Muscle layer of duodenum (tissue), 2 donors: ENCODE data around the gene SRSF8.
"Not testable (repeated sequence)": the region's sequence is repeated elsewhere in the genome, so short reads cannot be mapped to it uniquely, and the experiment has no call there.

Experiments
- H3K27ac ChIP-seq: one replicate; pipeline ENCODE4 v1.7.0; 2013; ENCODE audit warnings: mild to moderate bottlenecking, low read length
- H3K27me3 ChIP-seq: one replicate; pipeline ENCODE4 v1.7.0; 2013; ENCODE audit warnings: low read depth, mild to moderate bottlenecking, control low read depth, low read length
- H3K36me3 ChIP-seq, 2 donors: one replicate each; pipeline ENCODE4 v1.7.0; 2013; ENCODE audit warnings: low read length in 2 of 2, control low read depth in 1 of 2, mild to moderate bottlenecking in 1 of 2; ENCODE audit not compliant: insufficient read depth in 2 of 2, control insufficient read depth in 1 of 2
- H3K4me1 ChIP-seq, 2 donors: one replicate each; pipeline ENCODE4 v1.7.0; 2013; ENCODE audit warnings: low read length in 2 of 2, mild to moderate bottlenecking in 2 of 2, control low read depth in 1 of 2, moderate library complexity in 1 of 2; ENCODE audit not compliant: insufficient read depth in 2 of 2, control insufficient read depth in 1 of 2
- H3K4me3 ChIP-seq, 2 donors: one replicate each; pipeline ENCODE4 v1.7.0; 2013; ENCODE audit warnings: low read length in 2 of 2, low read depth in 1 of 2, mild to moderate bottlenecking in 1 of 2
- H3K9me3 ChIP-seq, 2 donors: one replicate each; pipeline ENCODE4 v1.7.0; 2013; ENCODE audit warnings: low read length in 2 of 2, control low read depth in 1 of 2, mild to moderate bottlenecking in 1 of 2; ENCODE audit not compliant: control insufficient read depth in 1 of 2
- donor health status: healthy.

The SRSF8 gene, protein sequence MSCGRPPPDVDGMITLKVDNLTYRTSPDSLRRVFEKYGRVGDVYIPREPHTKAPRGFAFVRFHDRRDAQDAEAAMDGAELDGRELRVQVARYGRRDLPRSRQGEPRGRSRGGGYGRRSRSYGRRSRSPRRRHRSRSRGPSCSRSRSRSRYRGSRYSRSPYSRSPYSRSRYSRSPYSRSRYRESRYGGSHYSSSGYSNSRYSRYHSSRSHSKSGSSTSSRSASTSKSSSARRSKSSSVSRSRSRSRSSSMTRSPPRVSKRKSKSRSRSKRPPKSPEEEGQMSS

DNA sequence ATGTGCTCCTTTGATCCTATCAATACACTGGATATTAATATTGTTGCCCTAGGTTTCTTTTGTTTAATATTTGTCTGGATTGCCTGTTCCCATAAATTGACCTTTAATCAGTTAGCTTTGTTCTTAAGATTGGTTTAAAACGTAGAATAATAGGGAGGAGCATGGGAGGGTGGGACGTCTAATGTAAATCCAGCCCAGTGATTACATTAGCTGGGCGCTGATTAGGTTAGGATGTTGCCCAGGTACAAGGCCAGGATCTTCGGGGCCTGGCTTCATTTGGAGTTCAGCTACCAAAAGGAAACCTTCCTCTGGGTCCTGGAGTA, at the start of gene SRSF8:
Gene SRSF8, plus strand, starts transcription at position 204 of the 323 bp plus-strand sequence. CDS start 308 bp downstream, outside the sequence.
- no peaks in the 10 kb centered on the region for H3K36me3 ChIP-seq

DNA sequence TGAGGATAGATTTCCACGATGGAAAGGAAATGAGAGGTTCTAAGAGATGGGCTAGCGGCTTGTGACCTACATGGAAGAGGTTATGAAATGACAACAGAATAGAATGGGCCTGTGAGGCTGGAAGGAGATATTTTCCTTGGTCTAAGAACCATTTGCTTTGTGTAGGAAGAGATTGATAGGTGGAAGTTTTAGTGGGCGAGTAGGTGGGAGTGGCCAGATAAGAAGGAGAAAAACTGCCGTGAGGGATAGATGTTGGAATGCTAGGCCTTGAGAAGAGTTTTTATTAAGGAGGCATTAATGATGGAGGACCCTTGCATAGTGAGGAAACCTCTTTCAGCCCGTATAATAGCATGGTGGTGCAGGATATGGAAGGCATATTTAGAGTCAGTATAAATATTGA, 45.3 kb upstream of the SRSF8 start:
- not testable (repeated sequence) for H3K27ac ChIP-seq, H3K36me3 ChIP-seq, H3K27me3 ChIP-seq, H3K4me3 ChIP-seq, H3K9me3 ChIP-seq, H3K4me1 ChIP-seq

More for the DNA sequence above, at the start of gene SRSF8:
- no peaks in the 10 kb centered on the region for H3K27me3 ChIP-seq
- peak within 1 kb of the TSS; percentile 85 to 99 for H3K4me3 ChIP-seq
- no peaks in the 10 kb centered on the region for H3K9me3 ChIP-seq
- H3K27ac ChIP-seq = peak within 1 kb of the TSS; percentile 99
- peaks cover 10 to 18% of the 10 kb centered on the region in 2 donors for H3K4me1 ChIP-seq

DNA sequence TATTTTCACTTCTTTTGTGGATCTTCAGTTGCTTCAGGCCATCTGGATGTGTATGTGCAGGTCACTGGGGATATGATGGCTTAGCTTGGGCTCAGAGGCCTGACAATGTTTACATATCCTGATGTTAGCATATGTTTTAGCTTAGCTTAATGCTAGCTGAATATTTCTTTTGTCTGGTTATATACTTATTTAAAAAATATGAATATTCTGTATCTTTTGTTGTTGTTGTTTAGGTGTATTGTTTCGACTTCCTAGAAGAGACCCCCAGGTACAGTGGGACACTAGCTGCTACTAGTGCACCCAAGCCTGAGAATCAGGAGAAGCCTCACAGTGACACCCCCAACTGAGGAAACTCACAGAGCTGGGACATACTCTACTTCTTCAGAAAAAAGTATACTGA, 41.8 kb upstream of the SRSF8 start, which contains the start of gene KDM4E:
Gene KDM4E, plus strand, starts transcription at position 301 of the 400 bp plus-strand sequence. CDS start 300 bp downstream, outside the sequence.
- H3K4me1 ChIP-seq = no peaks in the 10 kb centered on the region
- no peaks in the 10 kb centered on the region for H3K36me3 ChIP-seq
- no peak within 1 kb of the TSS for H3K27ac ChIP-seq
- H3K27me3 ChIP-seq = no peaks in the 10 kb centered on the region
- H3K4me3 ChIP-seq = no peak within 1 kb of the TSS
- no peaks in the 10 kb centered on the region for H3K9me3 ChIP-seq

DNA sequence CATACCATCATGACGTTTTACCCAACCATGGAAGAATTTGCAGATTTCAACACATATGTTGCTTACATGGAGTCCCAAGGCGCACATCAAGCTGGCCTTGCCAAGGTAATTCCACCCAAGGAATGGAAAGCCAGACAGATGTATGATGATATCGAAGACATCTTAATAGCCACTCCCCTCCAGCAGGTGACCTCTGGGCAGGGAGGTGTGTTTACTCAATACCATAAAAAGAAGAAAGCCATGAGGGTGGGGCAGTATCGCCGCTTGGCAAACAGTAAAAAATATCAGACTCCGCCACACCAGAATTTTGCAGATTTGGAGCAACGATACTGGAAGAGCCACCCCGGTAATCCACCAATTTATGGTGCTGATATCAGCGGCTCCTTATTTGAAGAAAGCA, 41.1 kb upstream of the SRSF8 start:
- H3K4me3 ChIP-seq, H3K4me1 ChIP-seq, H3K27me3 ChIP-seq: not testable (repeated sequence)

DNA sequence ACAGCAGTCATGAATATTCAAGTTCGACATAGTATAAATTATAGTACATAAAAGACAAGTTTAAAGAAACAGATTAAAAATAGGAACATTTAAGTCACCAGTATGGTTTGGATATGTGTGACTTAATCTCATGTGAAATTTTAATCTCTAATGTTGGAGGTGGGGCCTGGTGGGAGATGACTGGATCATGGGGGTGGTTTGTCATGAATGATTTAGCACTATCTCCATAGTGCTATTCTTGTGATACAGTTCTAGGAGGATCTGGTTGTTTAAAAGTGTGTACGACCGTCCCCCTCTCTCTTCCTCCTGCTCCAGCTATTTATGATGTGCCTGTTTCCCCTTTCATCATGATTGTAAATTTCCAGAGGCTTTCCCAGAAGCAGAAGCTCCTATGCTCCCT, 38.4 kb upstream of the SRSF8 start:
- no peak overlapping the region for H3K27ac ChIP-seq
- no peaks in the 10 kb centered on the region for H3K4me1 ChIP-seq
- no peaks in the 10 kb centered on the region for H3K27me3 ChIP-seq

More for the DNA sequence above, 41.1 kb upstream of the SRSF8 start:
- H3K36me3 ChIP-seq, H3K9me3 ChIP-seq, H3K27ac ChIP-seq: not testable (repeated sequence)

DNA sequence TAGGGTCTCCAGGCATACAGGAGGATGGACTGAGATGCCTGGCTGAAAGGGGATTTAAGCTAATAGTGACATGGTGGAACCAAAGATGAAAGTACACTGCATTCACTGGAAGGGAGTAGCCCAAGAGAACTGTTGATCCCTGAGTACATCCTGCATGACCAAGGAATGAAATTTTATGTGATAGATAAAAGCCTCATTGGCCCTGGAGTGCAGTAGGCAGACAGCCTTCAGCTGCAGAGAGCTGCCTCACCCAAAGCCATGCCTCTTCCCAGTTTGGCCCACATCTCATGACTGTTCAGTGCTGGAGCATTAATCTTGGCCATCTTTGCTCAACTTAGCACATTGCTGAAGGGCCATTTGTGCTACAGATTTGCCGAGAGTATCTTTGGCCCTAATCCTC, 33.7 kb upstream of the SRSF8 start:
- H3K9me3 ChIP-seq = no peaks in the 10 kb centered on the region
- H3K27me3 ChIP-seq = no peaks in the 10 kb centered on the region
- no peak overlapping the region for H3K4me3 ChIP-seq
- no peaks in the 10 kb centered on the region for H3K36me3 ChIP-seq
- no peak overlapping the region for H3K27ac ChIP-seq
- H3K4me1 ChIP-seq = no peaks in the 10 kb centered on the region

More for the DNA sequence above, 38.4 kb upstream of the SRSF8 start:
- Histone ChIP-seq H3K4me3 (no peak overlapping the region), H3K9me3 (no peaks in the 10 kb centered on the region), H3K36me3 (no peaks in the 10 kb centered on the region)

DNA sequence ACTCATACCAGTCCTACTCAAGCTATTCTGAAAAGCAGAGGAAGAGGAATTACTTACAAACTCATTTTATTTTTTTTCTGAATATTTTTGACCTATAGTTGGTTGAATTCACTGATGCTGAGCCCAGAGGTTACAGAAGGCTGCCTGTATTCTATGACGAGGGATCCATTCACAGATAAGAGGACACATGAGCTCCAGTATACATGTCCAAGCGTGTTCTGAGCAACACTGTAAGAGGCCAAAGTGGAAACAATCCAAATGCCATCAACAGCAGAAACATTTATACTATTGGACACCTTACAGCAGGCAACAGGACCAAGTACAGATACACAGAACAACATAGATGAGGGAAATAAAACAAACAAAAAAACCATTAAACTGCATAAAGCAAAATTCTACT, 31.4 kb upstream of the SRSF8 start:
- no peak overlapping the region for H3K4me3 ChIP-seq
- H3K27me3 ChIP-seq = no peaks in the 10 kb centered on the region
- H3K36me3 ChIP-seq = no peaks in the 10 kb centered on the region
- H3K4me1 ChIP-seq = no peaks in the 10 kb centered on the region
- H3K27ac ChIP-seq = no peak overlapping the region
- H3K9me3 ChIP-seq = no peaks in the 10 kb centered on the region

DNA sequence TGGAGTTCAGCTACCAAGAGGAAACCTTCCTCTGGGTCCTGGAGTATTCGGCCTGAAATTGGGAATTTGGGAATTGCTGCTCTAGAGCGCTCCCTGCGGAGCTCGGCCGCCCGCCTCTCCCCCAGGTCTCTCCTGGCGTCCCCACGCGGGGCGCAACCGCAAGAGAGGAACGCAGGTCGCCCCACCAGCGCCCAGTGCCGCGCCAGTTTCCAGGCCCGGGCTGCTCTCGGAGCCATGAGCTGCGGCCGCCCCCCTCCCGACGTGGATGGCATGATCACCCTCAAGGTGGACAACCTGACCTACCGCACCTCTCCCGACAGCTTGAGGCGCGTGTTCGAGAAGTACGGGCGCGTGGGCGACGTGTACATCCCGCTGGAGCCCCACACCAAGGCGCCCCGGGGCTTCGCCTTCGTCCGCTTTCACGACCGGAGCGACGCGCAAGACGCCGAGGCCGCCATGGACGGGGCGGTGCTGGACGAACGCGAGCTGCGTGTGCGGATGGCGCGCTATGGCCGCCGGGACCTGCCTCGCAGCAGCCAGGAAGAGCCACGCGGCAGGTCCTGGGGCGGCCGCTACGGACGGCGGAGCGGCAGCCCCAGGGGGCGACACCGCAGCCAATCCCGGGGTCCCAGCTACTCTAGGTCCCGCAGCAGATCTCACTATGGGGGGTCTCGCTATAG, 29.2 kb upstream of the SRSF8 start:
- not testable (repeated sequence) for H3K27ac ChIP-seq, H3K9me3 ChIP-seq, H3K27me3 ChIP-seq, H3K4me1 ChIP-seq, H3K36me3 ChIP-seq
- peak overlapping the region in 1 of 2 donors; percentile 51 for H3K4me3 ChIP-seq

DNA sequence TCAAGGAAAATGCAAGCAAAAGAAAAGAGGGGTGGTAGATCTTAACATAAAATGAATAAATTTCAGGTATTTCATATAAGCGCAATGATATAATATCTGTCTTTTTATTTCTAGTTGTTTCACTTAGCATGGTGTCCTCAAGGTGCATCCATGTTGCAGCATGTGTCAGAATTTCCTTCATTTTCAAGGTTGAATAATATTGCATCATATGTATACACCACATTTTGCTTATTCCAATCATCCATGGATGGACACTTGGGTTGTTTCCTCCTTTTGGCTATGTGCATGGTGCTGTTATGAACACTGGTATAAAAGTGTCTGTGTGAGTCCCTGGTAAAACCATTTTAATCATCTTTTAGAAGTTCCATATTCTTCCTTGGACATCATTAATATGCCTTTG, 24.5 kb upstream of the SRSF8 start:
- no peak overlapping the region for H3K4me3 ChIP-seq
- no peaks in the 10 kb centered on the region for H3K4me1 ChIP-seq
- H3K36me3 ChIP-seq = no peaks in the 10 kb centered on the region
- no peak overlapping the region for H3K27ac ChIP-seq
- H3K27me3 ChIP-seq = no peaks in the 10 kb centered on the region
- H3K9me3 ChIP-seq = no peaks in the 10 kb centered on the region

DNA sequence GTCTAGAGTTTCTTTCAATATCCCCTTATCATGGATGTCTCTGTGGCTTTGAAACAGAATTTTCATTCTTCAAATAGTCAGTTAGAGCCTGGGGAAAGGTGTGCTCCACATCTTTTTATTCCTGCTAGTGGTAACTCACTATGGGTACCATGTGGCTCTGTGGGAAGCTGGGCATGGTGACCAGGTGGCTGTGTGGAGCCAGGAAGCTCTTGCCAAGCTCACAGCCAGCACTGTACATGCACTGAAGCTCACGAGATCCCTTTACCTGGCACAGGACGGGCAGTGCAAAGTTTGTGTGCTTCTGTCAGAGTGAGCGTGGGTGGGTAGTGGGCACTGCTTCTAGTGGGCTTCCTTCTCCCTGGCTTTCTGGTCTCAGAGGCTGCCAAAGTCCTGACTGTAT, 23.8 kb upstream of the SRSF8 start:
- Histone ChIP-seq H3K27me3 (no peaks in the 10 kb centered on the region), H3K27ac (no peak overlapping the region), H3K9me3 (no peaks in the 10 kb centered on the region), H3K4me3 (no peak overlapping the region), H3K4me1 (no peaks in the 10 kb centered on the region), H3K36me3 (no peaks in the 10 kb centered on the region)

DNA sequence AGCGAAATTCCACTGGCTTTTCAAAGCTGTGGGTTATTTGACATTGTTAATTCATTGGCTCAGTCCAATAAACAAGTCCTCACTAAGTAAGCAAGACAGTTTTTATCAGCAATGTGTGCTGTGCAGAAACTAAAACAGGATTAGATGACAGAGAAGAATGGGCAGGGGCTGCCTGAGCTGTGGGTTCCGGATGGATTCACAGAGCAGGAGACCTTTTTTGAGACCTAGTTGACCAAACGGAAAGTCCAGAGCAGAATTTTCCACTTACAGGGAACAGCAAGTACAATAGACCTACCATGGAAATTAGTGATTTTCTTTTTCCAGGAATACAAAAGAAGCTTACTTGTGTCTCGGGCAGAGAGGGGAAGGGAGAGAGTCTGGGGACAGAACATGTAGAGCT, 22.7 kb upstream of the SRSF8 start:
- no peak overlapping the region for H3K4me3 ChIP-seq
- H3K9me3 ChIP-seq = no peaks in the 10 kb centered on the region
- H3K36me3 ChIP-seq = no peaks in the 10 kb centered on the region
- H3K4me1 ChIP-seq = no peaks in the 10 kb centered on the region
- H3K27ac ChIP-seq = no peak overlapping the region
- no peaks in the 10 kb centered on the region for H3K27me3 ChIP-seq

DNA sequence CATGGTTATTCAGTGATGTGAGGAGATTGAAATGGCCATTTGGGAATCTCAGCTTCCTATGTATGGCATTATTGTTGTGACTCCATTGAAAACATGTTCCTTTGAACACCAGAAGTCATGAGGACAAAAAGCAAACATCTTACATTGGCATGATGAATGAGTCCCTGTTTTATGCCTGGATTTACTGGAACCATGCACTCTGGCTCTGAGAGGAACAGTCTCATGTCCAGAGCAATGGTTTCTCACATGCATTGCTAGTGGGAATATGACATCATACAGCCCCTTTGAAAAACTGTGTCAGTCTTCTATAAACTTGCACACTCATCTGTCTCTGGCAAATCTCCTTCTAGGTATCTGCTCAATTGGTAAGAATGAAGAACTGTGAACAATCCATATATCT, 20.9 kb upstream of the SRSF8 start:
- Histone ChIP-seq H3K27ac (no peak overlapping the region), H3K36me3 (no peaks in the 10 kb centered on the region), H3K4me1 (no peaks in the 10 kb centered on the region), H3K4me3 (no peak overlapping the region), H3K27me3 (no peaks in the 10 kb centered on the region), H3K9me3 (no peaks in the 10 kb centered on the region)
